GM18858 (cell line): ENCODE data around the gene DENND5A.

ENCODE experiments used
- ATAC-seq: cut with Tn5 transposase; IDR thresholded peaks from one replicate; pipeline ENCODE4 v1.9.1; 2021; ENCODE audit not compliant: unreplicated experiment

DENND5A gene

GRCh38 chr11:9265211-9266131, at the start of gene DENND5A:
Gene DENND5A (minus strand): TSS chr11:9265350. CDS start chr11:9265069, 281 bp downstream.
- no peak for ATAC-seq

GRCh38 chr11:9314291-9315077, 49.3 kb upstream of the DENND5A start, which contains the start of gene TMEM41B:
Gene TMEM41B (minus strand): TSS chr11:9314593. CDS start chr11:9314441, 152 bp downstream.
- ATAC-seq: peak; percentile 90

- ATAC-seq: no peak
Observed at GRCh38 chr11:9313648-9314290, 48.6 kb upstream of the DENND5A start.

GRCh38 chr11:9310485-9311090, 45.4 kb upstream of the DENND5A start:
- no peak for ATAC-seq

GRCh38 chr11:9304178-9304577, 39.0 kb upstream of the DENND5A start:
- no peak for ATAC-seq

- ATAC-seq: no peak
Observed at GRCh38 chr11:9302448-9302847, 37.3 kb upstream of the DENND5A start.

- ATAC-seq: no peak
Observed at GRCh38 chr11:9301720-9302119, 36.6 kb upstream of the DENND5A start.

GRCh38 chr11:9293646-9294045, 28.5 kb upstream of the DENND5A start:
- no peak for ATAC-seq

- no peak for ATAC-seq
Observed at GRCh38 chr11:9285850-9286587, 20.9 kb upstream of the DENND5A start.

- ATAC-seq: peak; percentile 92
Observed at GRCh38 chr11:9280655-9281301, 15.6 kb upstream of the DENND5A start.

- ATAC-seq: no peak
Observed at GRCh38 chr11:9277176-9277575, 12.0 kb upstream of the DENND5A start.

GRCh38 chr11:9276571-9276970, 11.4 kb upstream of the DENND5A start:
- no peak for ATAC-seq

- ATAC-seq: no peak
Observed at GRCh38 chr11:9274499-9275258, 9.5 kb upstream of the DENND5A start.

GRCh38 chr11:9273376-9274336, 8.5 kb upstream of the DENND5A start:
- no peak for ATAC-seq

- ATAC-seq: no peak
Observed at GRCh38 chr11:9269492-9270013, 4.4 kb upstream of the DENND5A start.

- no peak for ATAC-seq
Observed at GRCh38 chr11:9267680-9268079, 2.5 kb upstream of the DENND5A start.

- ATAC-seq: no peak
Observed at GRCh38 chr11:9266926-9267325, 1.8 kb upstream of the DENND5A start.
